ENCODE measurements around the gene MRPS18A. TPM values are rescaled to one million over a fixed set of nuclear protein-coding genes. Genes with fewer than 3 reads are reported as not detected.

Gene MRPS18A
- total and polyA plus RNA-seq, 9 of the 15 experiments (the other 6 are each of a cell fraction or from before 2014, with no cell fraction given): 87.5 to 243 (median 125) TPM

DNA sequence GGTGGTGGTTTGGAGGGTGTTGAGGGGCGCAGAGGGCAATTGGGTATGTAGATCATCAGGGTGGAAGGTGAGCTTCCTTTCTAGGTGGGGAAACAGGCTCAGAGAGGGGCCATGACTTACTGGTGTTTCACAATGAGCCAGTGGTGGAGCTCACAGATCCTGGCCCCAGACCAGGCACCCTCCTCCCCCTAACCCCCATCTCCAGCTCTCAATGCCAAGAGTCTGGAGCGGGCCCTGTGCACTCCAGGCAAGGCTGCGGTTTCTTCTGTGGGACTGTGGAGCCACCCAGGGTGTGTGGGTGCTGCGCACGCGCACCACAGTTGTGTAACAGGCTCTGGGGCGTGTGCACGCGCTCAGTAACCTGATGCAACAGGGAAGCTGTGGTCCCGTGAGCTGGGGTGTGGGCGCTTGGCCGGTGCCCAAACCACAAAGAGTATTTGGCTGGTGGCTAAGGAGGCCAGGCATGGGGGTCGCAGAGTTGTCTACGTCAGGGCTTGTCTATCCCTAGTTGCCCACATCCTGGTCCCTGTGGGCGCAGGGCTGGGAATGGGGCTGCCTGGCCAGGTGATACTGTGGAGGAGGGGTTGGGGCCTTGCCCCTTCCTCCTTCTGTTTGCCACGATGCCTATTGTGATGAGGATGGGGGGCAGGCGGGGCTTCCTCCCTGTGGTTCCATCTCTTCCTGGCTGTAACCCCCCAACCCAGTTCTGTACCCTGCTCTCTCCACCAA, 37.5 kb upstream of the MRPS18A start (continued):
- peak; percentile 100 for TF ChIP-seq CEBPG (CRISPR knock-in tag; IDR thresholded peaks at IDR 0.05)
- peak; percentile 98 to 99 for TF ChIP-seq CEBPG (tag; conservative IDR thresholded peaks at IDR 0.05 in 1 of 2, IDR thresholded peaks at IDR 0.05 in 1 of 2)
- peak; percentile 24; the same call in 1 of the 2 replicates for TF ChIP-seq ZNF384 (IDR thresholded peaks at IDR 0.05; ENCODE audit: low read depth, low read length)
- no peak for TF ChIP-seq BRF1 (IDR thresholded peaks at IDR 0.05; ENCODE audit: borderline replicate concordance, extremely low read depth, insufficient read length)
- TF ChIP-seq, protein P1, sequence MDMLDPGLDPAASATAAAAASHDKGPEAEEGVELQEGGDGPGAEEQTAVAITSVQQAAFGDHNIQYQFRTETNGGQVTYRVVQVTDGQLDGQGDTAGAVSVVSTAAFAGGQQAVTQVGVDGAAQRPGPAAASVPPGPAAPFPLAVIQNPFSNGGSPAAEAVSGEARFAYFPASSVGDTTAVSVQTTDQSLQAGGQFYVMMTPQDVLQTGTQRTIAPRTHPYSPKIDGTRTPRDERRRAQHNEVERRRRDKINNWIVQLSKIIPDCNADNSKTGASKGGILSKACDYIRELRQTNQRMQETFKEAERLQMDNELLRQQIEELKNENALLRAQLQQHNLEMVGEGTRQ (CRISPR knock-in tag; IDR thresholded peaks at IDR 0.05): peak; percentile 46; the same call in 1 of the 2 replicates
- TF ChIP-seq NR2F6 (CRISPR knock-in tag; IDR thresholded peaks at IDR 0.05): no peak
- peak; percentile 72 to 87; a peak in 3 of 4 replicates for TF ChIP-seq TEAD1 (CRISPR knock-in tag; IDR thresholded peaks at IDR 0.05)
- peak; percentile 88 to 95 for TF ChIP-seq FOXK2 (conservative IDR thresholded peaks at IDR 0.05 in 1 of 2, IDR thresholded peaks at IDR 0.05 in 1 of 2; ENCODE audit: low read depth in 2 of 2)
- peak; percentile 87 for TF ChIP-seq CREB1 (IDR thresholded peaks at IDR 0.05)
- peak; percentile 77 for TF ChIP-seq CREB1 (CRISPR knock-in tag; IDR thresholded peaks at IDR 0.05)
- TF ChIP-seq, protein P2, sequence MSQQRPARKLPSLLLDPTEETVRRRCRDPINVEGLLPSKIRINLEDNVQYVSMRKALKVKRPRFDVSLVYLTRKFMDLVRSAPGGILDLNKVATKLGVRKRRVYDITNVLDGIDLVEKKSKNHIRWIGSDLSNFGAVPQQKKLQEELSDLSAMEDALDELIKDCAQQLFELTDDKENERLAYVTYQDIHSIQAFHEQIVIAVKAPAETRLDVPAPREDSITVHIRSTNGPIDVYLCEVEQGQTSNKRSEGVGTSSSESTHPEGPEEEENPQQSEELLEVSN (IDR thresholded peaks at IDR 0.05; ENCODE audit: borderline replicate concordance in 1 of 2, extremely low read depth in 1 of 2, insufficient read depth in 1 of 2, insufficient read length in 1 of 2, low read depth in 1 of 2, low read length in 1 of 2, poor library complexity in 1 of 2, severe bottlenecking in 1 of 2): peak; percentile 58 to 59
- TF ChIP-seq ZEB2 (IDR thresholded peaks at IDR 0.05): peak; percentile 85
- peak; percentile 99 for TF ChIP-seq HMGN3 (IDR thresholded peaks at IDR 0.05; ENCODE audit: borderline replicate concordance, extremely low read depth, insufficient read length, low read depth, low read length)
- TF ChIP-seq NFIC (IDR thresholded peaks at IDR 0.05): peak; percentile 99
- TF ChIP-seq CCNT2 (IDR thresholded peaks at IDR 0.05; ENCODE audit: borderline replicate concordance, extremely low read depth, insufficient read length, low read depth, low read length): peak; percentile 98
- peak; percentile 100 for TF ChIP-seq CEBPB (tag; IDR thresholded peaks at IDR 0.05)
- TF ChIP-seq PPARD (CRISPR knock-in tag; IDR thresholded peaks at IDR 0.05): no peak
- TF ChIP-seq GABPB1 (CRISPR knock-in tag; IDR thresholded peaks at IDR 0.05): peak; percentile 63; the same call in 1 of the 2 replicates
- TF ChIP-seq, protein P3, sequence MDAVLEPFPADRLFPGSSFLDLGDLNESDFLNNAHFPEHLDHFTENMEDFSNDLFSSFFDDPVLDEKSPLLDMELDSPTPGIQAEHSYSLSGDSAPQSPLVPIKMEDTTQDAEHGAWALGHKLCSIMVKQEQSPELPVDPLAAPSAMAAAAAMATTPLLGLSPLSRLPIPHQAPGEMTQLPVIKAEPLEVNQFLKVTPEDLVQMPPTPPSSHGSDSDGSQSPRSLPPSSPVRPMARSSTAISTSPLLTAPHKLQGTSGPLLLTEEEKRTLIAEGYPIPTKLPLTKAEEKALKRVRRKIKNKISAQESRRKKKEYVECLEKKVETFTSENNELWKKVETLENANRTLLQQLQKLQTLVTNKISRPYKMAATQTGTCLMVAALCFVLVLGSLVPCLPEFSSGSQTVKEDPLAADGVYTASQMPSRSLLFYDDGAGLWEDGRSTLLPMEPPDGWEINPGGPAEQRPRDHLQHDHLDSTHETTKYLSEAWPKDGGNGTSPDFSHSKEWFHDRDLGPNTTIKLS (IDR thresholded peaks at IDR 0.05; ENCODE audit: borderline replicate concordance, low read depth): peak; percentile 72
- peak; percentile 75 for TF ChIP-seq MECOM (CRISPR knock-in tag; IDR thresholded peaks at IDR 0.05)
- peak; percentile 76 for TF ChIP-seq ZNF175 (CRISPR knock-in tag; IDR thresholded peaks at IDR 0.05; ENCODE audit: low read depth)
- TF ChIP-seq ZNF589 (CRISPR knock-in tag; IDR thresholded peaks at IDR 0.05; ENCODE audit: low read depth): peak; percentile 92
- no peak for TF ChIP-seq ZNF324 (CRISPR knock-in tag; IDR thresholded peaks at IDR 0.05)
- peak; percentile 73 for TF ChIP-seq ZBTB17 (CRISPR knock-in tag; IDR thresholded peaks at IDR 0.05)
- no peak for TF ChIP-seq MCM3 (IDR thresholded peaks at IDR 0.05)
- TF ChIP-seq MXI1 (IDR thresholded peaks at IDR 0.05; ENCODE audit: low read depth, low read length): 0 out of 2 replicates have a peak, but pooled peaks have one; percentile 37
